Sigmoid colon (tissue), 7 donors: Measurements from ENCODE around the gene MORF4L1. TPM values are rescaled to one million over a fixed set of nuclear protein-coding genes. Genes with fewer than 3 reads are reported as not detected.

Source experiments
- DNase-seq: peaks from one replicate; pipeline ENCODE4 v3.0.0-alpha.2; 2019
- H3K27ac ChIP-seq, 4 donors: fragments of 200-600 bp; sonication (generic); one replicate each; pipeline ENCODE4 v1.5.1; 2016 to 2019; ENCODE audit warnings: mild to moderate bottlenecking in 1 of 4
- H3K27me3 ChIP-seq, 3 donors: fragments of 200-600 bp; sonication (generic); one replicate each; pipeline ENCODE4 v1.5.1; 2019; ENCODE audit warnings: mild to moderate bottlenecking in 1 of 3
- H3K36me3 ChIP-seq, 4 donors: fragments of 200-600 bp; sonication (generic); one replicate each; pipeline ENCODE4 v1.5.1; 2016 to 2019
- H3K4me1 ChIP-seq, 4 donors: fragments of 200-600 bp; sonication (generic); one replicate each; pipeline ENCODE4 v1.5.1; 2017 to 2019
- H3K4me3 ChIP-seq, 4 donors: fragments of 200-600 bp; sonication (generic); one replicate each; pipeline ENCODE4 v1.5.1; 2017 to 2019; ENCODE audit warnings: mild to moderate bottlenecking in 2 of 4, moderate library complexity in 1 of 4
- H3K9me3 ChIP-seq, 4 donors: fragments of 200-600 bp in 3 of 4; sonication (generic) in 3 of 4; one replicate each; pipeline versions ENCODE4 v1.5.1 to v1.6.1; 2013 to 2019
- CTCF ChIP-seq, 4 experiments: fragments of 450-650 bp in 3 of 4; fragments of 200-600 bp in 1 of 4; IDR thresholded peaks; one replicate each; pipeline ENCODE4 v1.5.1; 2016 to 2019; ENCODE audit warnings: antibody characterized with exemption in 4 of 4, mild to moderate bottlenecking in 3 of 4, moderate library complexity in 2 of 4
- EP300 ChIP-seq, 4 donors: sonication (generic); formaldehyde crosslinking; IDR thresholded peaks; one replicate each; pipeline ENCODE4 v1.6.1; 2017; ENCODE audit warnings: antibody characterized with exemption in 4 of 4
- POLR2A ChIP-seq, 2 donors: fragments of 450-650 bp; IDR thresholded peaks; one replicate each; pipeline ENCODE4 v1.6.1; 2016; ENCODE audit warnings: antibody characterized with exemption in 2 of 2, mild to moderate bottlenecking in 2 of 2, moderate library complexity in 2 of 2
- POLR2AphosphoS5 ChIP-seq, 4 donors: sonication (generic); formaldehyde crosslinking; IDR thresholded peaks; one replicate each; pipeline ENCODE4 v1.6.1; 2017; ENCODE audit warnings: antibody characterized with exemption in 4 of 4
- WGBS, 2 donors: extraction: QIAGEN DNeasy Blood & Tissue Kit; methylation state at CpG; one replicate each; pipeline ENCODE4 v1.1.7; 2013; 5-methylcytosine and 5-hydroxymethylcytosine counted together
- intact Hi-C: fragments of 100-400 bp; cut with DNase I; formaldehyde crosslinking; loops from one replicate; pipeline ENCODE4 v1.15.1; 2023
- polyA plus RNA-seq, 3 donors: library from polyadenylated mRNA; stranded (reverse); fragments of 200-250 nt; gene quantifications; one replicate each; pipeline ENCODE4 v1.2.3, GENCODE V29; 2013
- total RNA-seq, 4 donors: library from RNA; depleted of rRNA; stranded (reverse); fragments of >200 nt; gene quantifications; one replicate each; pipeline ENCODE4 v1.1.0, GENCODE V29; 2016
- donor health status: healthy with polysubstance abuse.
- donor health status: Bipolar disorder and iron deficiency.
- donor health status: healthy.

MORF4L1 gene
- total and polyA plus RNA-seq, 7 donors = 245 to 500 (median 318) TPM

GRCh38 chr15:78904599-78905358 lies 32.1 kb downstream of the MORF4L1 start:
- H3K27ac ChIP-seq = no peak overlapping the region
- DNase-seq = no peak
- H3K4me1 ChIP-seq = peaks cover 0 to 37% (median 21%) of the 10 kb centered on the region in 4 donors
- TF ChIP-seq POLR2AphosphoS5 (IDR thresholded peaks at IDR 0.05) (no peak), CTCF (IDR thresholded peaks at IDR 0.05) (no peak), EP300 (IDR thresholded peaks at IDR 0.05) (no peak), POLR2A (IDR thresholded peaks at IDR 0.05) (no peak)
- H3K4me3 ChIP-seq = no peak overlapping the region
- WGBS, 2 donors = 85 to 89% methylated on average over 6 of the region's 6 CpGs
- H3K9me3 ChIP-seq = no peaks in the 10 kb centered on the region
- peaks cover 12 to 95% (median 46%) of the 10 kb centered on the region in 4 donors for H3K36me3 ChIP-seq
- no peaks in the 10 kb centered on the region for H3K27me3 ChIP-seq
- intact Hi-C loops = loop anchor here (5.0 kb wide), 1 partner anchor 38 kb away; no protein-coding TSS in a partner anchor

GRCh38 chr15:78906316-78906620 lies 33.6 kb downstream of the MORF4L1 start:
- H3K9me3 ChIP-seq = no peaks in the 10 kb centered on the region
- 80 to 85% methylated on average over 2 of the region's 2 CpGs for WGBS, 2 donors
- no peak for DNase-seq
- peak overlapping the region in 2 of 4 donors; percentile 15 to 46 for H3K27ac ChIP-seq
- peak in 2 of 4 donors; percentile 48 to 63 for TF ChIP-seq POLR2AphosphoS5 (IDR thresholded peaks at IDR 0.05)
- no peak for TF ChIP-seq CTCF (IDR thresholded peaks at IDR 0.05)
- intact Hi-C loops = loop anchor here (5.0 kb wide), 1 partner anchor 36 kb away; no protein-coding TSS in a partner anchor
- peaks cover 0 to 47% (median 28%) of the 10 kb centered on the region in 4 donors for H3K4me1 ChIP-seq
- H3K36me3 ChIP-seq = peaks cover 11 to 95% (median 35%) of the 10 kb centered on the region in 4 donors
- no peak overlapping the region for H3K4me3 ChIP-seq
- H3K27me3 ChIP-seq = no peaks in the 10 kb centered on the region

- no peaks in the 10 kb centered on the region for H3K9me3 ChIP-seq
- no peak overlapping the region for H3K4me3 ChIP-seq
- H3K4me1 ChIP-seq = peaks cover 0 to 40% (median 23%) of the 10 kb centered on the region in 4 donors
- TF ChIP-seq CTCF (IDR thresholded peaks at IDR 0.05) (no peak), EP300 (IDR thresholded peaks at IDR 0.05) (no peak), POLR2A (IDR thresholded peaks at IDR 0.05) (no peak), POLR2AphosphoS5 (IDR thresholded peaks at IDR 0.05) (no peak)
- DNase-seq = no peak
- H3K27ac ChIP-seq = peak overlapping the region in 1 of 4 donors; percentile 46
- H3K27me3 ChIP-seq = no peaks in the 10 kb centered on the region
- 39 to 48% methylated on average over 3 of the region's 3 CpGs for WGBS, 2 donors
- H3K36me3 ChIP-seq = peaks cover 0 to 95% (median 29%) of the 10 kb centered on the region in 4 donors
- intact Hi-C loops = loop anchor here (5.0 kb wide), 1 partner anchor 35 kb away; no protein-coding TSS in a partner anchor
Measured at GRCh38 chr15:78907577-78907976, 34.9 kb downstream of the MORF4L1 start.

- H3K4me3 ChIP-seq = no peak overlapping the region
- DNase-seq = no peak
- H3K4me1 ChIP-seq = peaks cover 0 to 54% (median 34%) of the 10 kb centered on the region in 4 donors
- no peaks in the 10 kb centered on the region for H3K9me3 ChIP-seq
- intact Hi-C loops = loop anchor here (5.0 kb wide), 1 partner anchor 33 kb away; no protein-coding TSS in a partner anchor
- WGBS, 2 donors = 65 to 67% methylated on average over 3 of the region's 3 CpGs
- TF ChIP-seq POLR2A (IDR thresholded peaks at IDR 0.05) = no peak
- TF ChIP-seq POLR2AphosphoS5 (IDR thresholded peaks at IDR 0.05) = no peak
- no peak for TF ChIP-seq CTCF (IDR thresholded peaks at IDR 0.05)
- TF ChIP-seq EP300 (IDR thresholded peaks at IDR 0.05) = no peak
- H3K27ac ChIP-seq = no peak overlapping the region
- no peaks in the 10 kb centered on the region for H3K27me3 ChIP-seq
- H3K36me3 ChIP-seq = peaks cover 0 to 89% (median 23%) of the 10 kb centered on the region in 4 donors
Measured at GRCh38 chr15:78909160-78909695, 36.5 kb downstream of the MORF4L1 start.
